ENCODE data around the gene MRTFA. TPM values are rescaled to one million over a fixed set of nuclear protein-coding genes. Genes with fewer than 3 reads are reported as not detected.
"Not testable (repeated sequence)": the region's sequence is repeated elsewhere in the genome, so short reads cannot be mapped to it uniquely, and the experiment has no call there.

Gene MRTFA
- polyA plus RNA-seq, 1 of the 3 experiments (the other 2 are of a cell fraction): 5.8 TPM

- no peaks in the 10 kb centered on the region for H3K9me2 ChIP-seq
- no peaks in the 10 kb centered on the region for H4K20me1 ChIP-seq (ENCODE audit: insufficient read depth)
- DNase-seq: no peak
- no peak overlapping the region for H2AFZ ChIP-seq (ENCODE audit: low read depth)
- H3K4me3 ChIP-seq (ENCODE audit: low read depth in 2 of 2, low read length in 1 of 2): no peak overlapping the region
- ChIA-PET CTCF (interaction anchor here (1.2 kb wide), 1 partner anchor 304 kb away, joined by 3 read pairs; no protein-coding TSS in a partner anchor), POLR2A (no interaction called here)
- no peak overlapping the region for H3K27ac ChIP-seq (ENCODE audit: low read depth in 2 of 2, low read length in 1 of 2)
- WGBS (ENCODE audit: low lambda C conversion rate): 100% methylated on average over 3 of the region's 3 CpGs
- H3K9ac ChIP-seq: no peak overlapping the region
- no peaks in the 10 kb centered on the region for H3K36me3 ChIP-seq (replicated peaks in 1 of 2; ENCODE audit: control insufficient read depth in 1 of 2, insufficient read depth in 2 of 2, low read length in 1 of 2)
- H3F3A ChIP-seq (replicated peaks; ENCODE audit: insufficient read depth): no peaks in the 10 kb centered on the region
- TF ChIP-seq TEAD4 (IDR thresholded peaks at IDR 0.05; ENCODE audit: borderline replicate concordance, insufficient read depth): no peak
- TF ChIP-seq, protein P1, sequence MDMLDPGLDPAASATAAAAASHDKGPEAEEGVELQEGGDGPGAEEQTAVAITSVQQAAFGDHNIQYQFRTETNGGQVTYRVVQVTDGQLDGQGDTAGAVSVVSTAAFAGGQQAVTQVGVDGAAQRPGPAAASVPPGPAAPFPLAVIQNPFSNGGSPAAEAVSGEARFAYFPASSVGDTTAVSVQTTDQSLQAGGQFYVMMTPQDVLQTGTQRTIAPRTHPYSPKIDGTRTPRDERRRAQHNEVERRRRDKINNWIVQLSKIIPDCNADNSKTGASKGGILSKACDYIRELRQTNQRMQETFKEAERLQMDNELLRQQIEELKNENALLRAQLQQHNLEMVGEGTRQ (IDR thresholded peaks at IDR 0.05; ENCODE audit: borderline replicate concordance, low read depth, low read length): no peak
- TF ChIP-seq JUND (IDR thresholded peaks at IDR 0.05): no peak
- H3K79me2 ChIP-seq (ENCODE audit: insufficient read depth): no peaks in the 10 kb centered on the region
- H3K4me1 ChIP-seq (ENCODE audit: control insufficient read depth in 1 of 2, insufficient read depth in 2 of 2, low read depth in 1 of 2, low read length in 1 of 2): peaks cover 0 to 21% of the 10 kb centered on the region in 2 experiments; a peak in 1 of 4 replicates
- H3K4me2 ChIP-seq: no peak overlapping the region
- H3K27me3 ChIP-seq (ENCODE audit: insufficient read depth): no peaks in the 10 kb centered on the region
- no peaks in the 10 kb centered on the region for H3K9me3 ChIP-seq
Measured at GRCh38 chr22:40676644-40677043, 40.1 kb upstream of the MRTFA start.

- H3K27me3 ChIP-seq (ENCODE audit: insufficient read depth); H3K79me2 ChIP-seq (ENCODE audit: insufficient read depth); H3K4me2 ChIP-seq; CTCF ChIA-PET; H3K9ac ChIP-seq; H3F3A ChIP-seq (replicated peaks; ENCODE audit: insufficient read depth); H2AFZ ChIP-seq (ENCODE audit: low read depth); H3K9me3 ChIP-seq; POLR2A ChIA-PET; H4K20me1 ChIP-seq (ENCODE audit: insufficient read depth); DNase-seq; H3K27ac ChIP-seq (ENCODE audit: low read depth in 2 of 2, low read length in 1 of 2); H3K9me2 ChIP-seq; H3K36me3 ChIP-seq (replicated peaks in 1 of 2; ENCODE audit: control insufficient read depth in 1 of 2, insufficient read depth in 2 of 2, low read length in 1 of 2); H3K4me3 ChIP-seq (ENCODE audit: low read depth in 2 of 2, low read length in 1 of 2): not testable (repeated sequence)
- peaks cover 0 to 21% of the 10 kb centered on the region in 2 experiments; a peak in 1 of 4 replicates for H3K4me1 ChIP-seq (ENCODE audit: control insufficient read depth in 1 of 2, insufficient read depth in 2 of 2, low read depth in 1 of 2, low read length in 1 of 2)
- 94% methylated on average over 3 of the region's 4 CpGs for WGBS (ENCODE audit: low lambda C conversion rate)
Measured at GRCh38 chr22:40676166-40676565, 39.6 kb upstream of the MRTFA start.

GRCh38 chr22:40674274-40674673 lies 37.8 kb upstream of the MRTFA start:
- H2AFZ ChIP-seq (ENCODE audit: low read depth): no peak overlapping the region
- no peak overlapping the region for H3K27ac ChIP-seq (ENCODE audit: low read depth in 2 of 2, low read length in 1 of 2)
- no peaks in the 10 kb centered on the region for H3K27me3 ChIP-seq (ENCODE audit: insufficient read depth)
- no peak overlapping the region for H3K9ac ChIP-seq
- no peaks in the 10 kb centered on the region for H3K9me3 ChIP-seq
- H3K79me2 ChIP-seq (ENCODE audit: insufficient read depth): no peaks in the 10 kb centered on the region
- H3F3A ChIP-seq (replicated peaks; ENCODE audit: insufficient read depth): no peaks in the 10 kb centered on the region
- no peaks in the 10 kb centered on the region for H3K36me3 ChIP-seq (replicated peaks in 1 of 2; ENCODE audit: control insufficient read depth in 1 of 2, insufficient read depth in 2 of 2, low read length in 1 of 2)
- H3K4me1 ChIP-seq (ENCODE audit: control insufficient read depth in 1 of 2, insufficient read depth in 2 of 2, low read depth in 1 of 2, low read length in 1 of 2): peaks cover 0 to 6% of the 10 kb centered on the region in 2 experiments; a peak in 1 of 4 replicates
- ChIA-PET POLR2A (no interaction called here), CTCF (no interaction called here)
- H4K20me1 ChIP-seq (ENCODE audit: insufficient read depth): no peaks in the 10 kb centered on the region
- WGBS (ENCODE audit: low lambda C conversion rate): 71% methylated on average over 4 of the region's 4 CpGs
- H3K9me2 ChIP-seq: no peaks in the 10 kb centered on the region
- TF ChIP-seq MEF2A (IDR thresholded peaks at IDR 0.05; ENCODE audit: borderline replicate concordance, low read depth) (no peak), FOSL2 (IDR thresholded peaks at IDR 0.05; ENCODE audit: borderline replicate concordance, low read depth) (no peak), ELF1 (IDR thresholded peaks at IDR 0.05) (no peak), EP300 (IDR thresholded peaks at IDR 0.05; ENCODE audit: borderline replicate concordance in 1 of 2, low read depth in 1 of 2, low read length in 1 of 2) (no peak)
- no peak for DNase-seq
- no peak overlapping the region for H3K4me2 ChIP-seq
- H3K4me3 ChIP-seq (ENCODE audit: low read depth in 2 of 2, low read length in 1 of 2): no peak overlapping the region

Data from SK-N-SH (cell line).